Mesothelial cell of epicardium (in vitro differentiated cells): ENCODE measurements around the gene ZNF70. TPM values are rescaled to one million over a fixed set of nuclear protein-coding genes. Genes with fewer than 3 reads are reported as not detected.

Experiments
- DNase-seq, 2 experiments: peaks; one replicate each; pipeline ENCODE4 v3.0.0; 2021; ENCODE audit warnings: low spot score in 2 of 2; ENCODE audit not compliant: unreplicated experiment in 2 of 2
- H3K27ac Mint-ChIP-seq: 2 replicates; pipeline ENCODE4 v1.8.0; 2021; ENCODE audit warnings: mixed read lengths
- H3K27me3 Mint-ChIP-seq: 2 replicates; pipeline ENCODE4 v1.8.0; 2021; ENCODE audit warnings: low read depth, mixed read lengths
- H3K36me3 Mint-ChIP-seq: 2 replicates; pipeline ENCODE4 v1.8.0; 2021; ENCODE audit warnings: mixed read lengths
- H3K4me1 Mint-ChIP-seq: 2 replicates; pipeline ENCODE4 v1.8.0; 2021; ENCODE audit warnings: mixed read lengths
- H3K4me3 Mint-ChIP-seq: 2 replicates; pipeline ENCODE4 v1.8.0; 2021; ENCODE audit warnings: mild to moderate bottlenecking, moderate library complexity, mixed read lengths
- H3K9me3 Mint-ChIP-seq: 2 replicates; pipeline ENCODE4 v1.8.0; 2021; ENCODE audit warnings: mixed read lengths
- CTCF ChIP-seq: fragments of 200-600 bp; sonication (generic); IDR thresholded peaks from one replicate; pipeline ENCODE4 v1.5.0; 2021; ENCODE audit warnings: antibody characterized with exemption; ENCODE audit not compliant: unreplicated experiment
- total RNA-seq: library from RNA; stranded (reverse); gene quantifications from 3 replicates; pipeline ENCODE4 v1.2.1, GENCODE V29; 2021

The ZNF70 gene
- total RNA-seq, 1 donor from 2014 or later = 17.8 TPM

- DNase-seq = no peak
- Mint-ChIP-seq H3K9me3 (no peaks in the 10 kb centered on the region), H3K27me3 (no peaks in the 10 kb centered on the region)
Observed at GRCh38 chr22:23789638-23790037, 38.7 kb upstream of the ZNF70 start.

GRCh38 chr22:23789121-23789520, 38.2 kb upstream of the ZNF70 start:
- Mint-ChIP-seq H3K4me3 (peak overlapping the region; percentile 80), H3K27ac (peak overlapping the region; percentile 85), H3K4me1 (peaks cover 48% of the 10 kb centered on the region), H3K9me3 (no peaks in the 10 kb centered on the region), H3K36me3 (peaks cover 8% of the 10 kb centered on the region), H3K27me3 (no peaks in the 10 kb centered on the region)
- TF ChIP-seq CTCF = no peak
- DNase-seq = no peak

More at GRCh38 chr22:23789638-23790037, 38.7 kb upstream of the ZNF70 start:
- peaks cover 48% of the 10 kb centered on the region for H3K4me1 Mint-ChIP-seq
- no peak for TF ChIP-seq CTCF
- H3K4me3 Mint-ChIP-seq = peak overlapping the region; percentile 33
- H3K36me3 Mint-ChIP-seq = peaks cover 8% of the 10 kb centered on the region
- H3K27ac Mint-ChIP-seq = peak overlapping the region; percentile 85

- H3K36me3 Mint-ChIP-seq = peaks cover 2% of the 10 kb centered on the region
- no peak for TF ChIP-seq CTCF
- DNase-seq = no peak
- peak overlapping the region; percentile 90 for H3K27ac Mint-ChIP-seq
- H3K4me3 Mint-ChIP-seq = peak overlapping the region; percentile 80
- H3K9me3 Mint-ChIP-seq = no peaks in the 10 kb centered on the region
- peaks cover 45% of the 10 kb centered on the region for H3K4me1 Mint-ChIP-seq
- H3K27me3 Mint-ChIP-seq = no peaks in the 10 kb centered on the region
Observed at GRCh38 chr22:23787910-23788309, 37.0 kb upstream of the ZNF70 start.

GRCh38 chr22:23787600-23787896, 36.6 kb upstream of the ZNF70 start:
- Mint-ChIP-seq H3K36me3 (peaks cover 2% of the 10 kb centered on the region), H3K27me3 (no peaks in the 10 kb centered on the region), H3K9me3 (no peaks in the 10 kb centered on the region), H3K4me1 (peaks cover 41% of the 10 kb centered on the region), H3K4me3 (peak overlapping the region; percentile 80), H3K27ac (peak overlapping the region; percentile 90)
- no peak for DNase-seq
- no peak for TF ChIP-seq CTCF

GRCh38 chr22:23786752-23787599, 36.1 kb upstream of the ZNF70 start, which contains the start of gene SMARCB1:
TSS of gene SMARCB1 (plus strand) at chr22:23786966. CDS start at chr22:23787170, 204 bp downstream.
- DNase-seq = peak; percentile 84 to 90
- no peak for TF ChIP-seq CTCF
- Mint-ChIP-seq H3K27ac (peak within 1 kb of the TSS; percentile 97), H3K36me3 (peaks cover 2% of the 10 kb centered on the region), H3K27me3 (no peaks in the 10 kb centered on the region), H3K4me1 (peaks cover 37% of the 10 kb centered on the region), H3K9me3 (no peaks in the 10 kb centered on the region), H3K4me3 (peak within 1 kb of the TSS; percentile 80)
